GM18873 (cell line): ENCODE measurements around the gene TFPT.

Experiments used
- ATAC-seq: cut with Tn5 transposase; IDR thresholded peaks from one replicate; pipeline ENCODE4 v1.9.1; 2021; ENCODE audit warnings: mild to moderate bottlenecking, moderate library complexity, moderate number of reproducible peaks; ENCODE audit not compliant: unreplicated experiment, low FRiP score

TFPT gene

GRCh38 chr19:54149021-54149812 lies 33.8 kb upstream of the TFPT start:
- no peak for ATAC-seq

- ATAC-seq = no peak
Measured at GRCh38 chr19:54148158-54148557, 32.7 kb upstream of the TFPT start.

GRCh38 chr19:54147676-54148075 lies 32.2 kb upstream of the TFPT start:
- no peak for ATAC-seq

- no peak for ATAC-seq
Measured at GRCh38 chr19:54145541-54146158, 30.2 kb upstream of the TFPT start.

GRCh38 chr19:54142166-54142780 lies 26.8 kb upstream of the TFPT start:
- no peak for ATAC-seq

- no peak for ATAC-seq
Measured at GRCh38 chr19:54141356-54141755, 25.9 kb upstream of the TFPT start.

- ATAC-seq = no peak
Measured at GRCh38 chr19:54138489-54139256, 23.2 kb upstream of the TFPT start.

GRCh38 chr19:54137699-54138488 lies 22.4 kb upstream of the TFPT start, which contains the start of gene CNOT3:
CNOT3 (plus strand) TSS chr19:54137762; CDS start chr19:54142979, 5,217 bp downstream.
- ATAC-seq = no peak

- ATAC-seq = peak; percentile 82
Measured at GRCh38 chr19:54136864-54137698, 21.6 kb upstream of the TFPT start.

GRCh38 chr19:54136086-54136863 lies 20.8 kb upstream of the TFPT start:
- ATAC-seq = peak; percentile 0

- ATAC-seq = no peak
Measured at GRCh38 chr19:54133957-54134590, 18.6 kb upstream of the TFPT start.

GRCh38 chr19:54133312-54133956 lies 18.0 kb upstream of the TFPT start:
- no peak for ATAC-seq

- ATAC-seq = no peak
Measured at GRCh38 chr19:54129617-54129996, 14.2 kb upstream of the TFPT start.

- no peak for ATAC-seq
Measured at GRCh38 chr19:54128796-54129616, 13.5 kb upstream of the TFPT start.

GRCh38 chr19:54128441-54128725 lies 12.9 kb upstream of the TFPT start:
- no peak for ATAC-seq

GRCh38 chr19:54127688-54128440 lies 12.4 kb upstream of the TFPT start:
- no peak for ATAC-seq
